Measurements from ENCODE around the gene OTUB1. TPM values are rescaled to one million over a fixed set of nuclear protein-coding genes. Genes with fewer than 3 reads are reported as not detected.

OTUB1 gene
- 44.4 and 46.3 TPM in 2 replicates for total RNA-seq

GRCh38 chr11:63986156-63986931 is at the start of gene OTUB1:
Gene OTUB1 (plus strand): TSS chr11:63986438. CDS start chr11:63986457, 19 bp downstream.

GRCh38 chr11:63938479-63939396 is 47.5 kb upstream of the OTUB1 start, which contains the start of gene NAA40:
Gene NAA40 (plus strand): TSS chr11:63939002. CDS start chr11:63939097, 95 bp downstream.

GRCh38 chr11:63974259-63975143 is 11.7 kb upstream of the OTUB1 start, which contains the start of gene COX8A:
Gene COX8A (plus strand): TSS chr11:63974620. CDS start chr11:63974681, 61 bp downstream.

GRCh38 chr11:64035576-64035975 is 49.3 kb downstream of the OTUB1 start, which contains the start of gene FLRT1:
Gene FLRT1 (plus strand): TSS chr11:64035931. CDS start chr11:64116268, 80,337 bp downstream.

Small RNA genes lying within 50 kb of the gene (small RNA-seq; reads per million reads assigned to genes)
- gene RNU6-45P: 0.22 reads per million

Other genes starting within 250 kb of the OTUB1 start
- 9.6 and 22.5 TPM in 2 replicates for gene ZFTA, start 217.7 kb upstream of the OTUB1 start, total RNA-seq
- 14.0 and 16.4 TPM in 2 replicates for gene SPINDOC, start 173.0 kb upstream of the OTUB1 start, total RNA-seq
- gene MARK2, start 147.3 kb upstream of the OTUB1 start, total RNA-seq: 11.0 and 15.2 TPM in 2 replicates
- gene RCOR2, start 69.3 kb upstream of the OTUB1 start, total RNA-seq: 1.8 and 2.7 TPM in 2 replicates
- 6.2 and 12.1 TPM in 2 replicates for gene NAA40, start 47.4 kb upstream of the OTUB1 start, total RNA-seq
- 264 and 429 TPM in 2 replicates for gene COX8A, start 11.8 kb upstream of the OTUB1 start, total RNA-seq
- gene FLRT1, start 49.5 kb downstream of the OTUB1 start, total RNA-seq: under 0.01 TPM in 1 of 2 replicates, not detected in the other
- gene MACROD1, start 179.7 kb downstream of the OTUB1 start, total RNA-seq: 20.9 and 23.1 TPM in 2 replicates
- 159 and 235 TPM in 2 replicates for gene STIP1, start 199.7 kb downstream of the OTUB1 start, total RNA-seq
- 2.2 and 7.8 TPM in 2 replicates for gene FERMT3, start 220.3 kb downstream of the OTUB1 start, total RNA-seq
- gene TRPT1, start 239.7 kb downstream of the OTUB1 start, total RNA-seq: 28.7 and 29.9 TPM in 2 replicates
- gene NUDT22, start 239.8 kb downstream of the OTUB1 start, total RNA-seq: 46.3 and 51.8 TPM in 2 replicates
- gene DNAJC4, start 244.1 kb downstream of the OTUB1 start, total RNA-seq: 7.0 and 7.4 TPM in 2 replicates
- 26.0 and 29.4 TPM in 2 replicates for gene VEGFB, start 248.1 kb downstream of the OTUB1 start, total RNA-seq

Data from subcutaneous preadipocyte (primary cell).